Right lung (tissue), 5 donors: ENCODE data around the gene BTN3A1. TPM values are rescaled to one million over a fixed set of nuclear protein-coding genes. Genes with fewer than 3 reads are reported as not detected.

Experiments
- polyA plus RNA-seq, 5 donors: library from polyadenylated mRNA; unstranded; fragments of 120-200 nt; gene quantifications; one replicate each; pipeline versions ENCODE4 v1.2.1 to v1.2.3, GENCODE V29; 2013; ENCODE audit warnings: inconsistent platforms in 1 of 5, low replicate concordance in 1 of 5; ENCODE audit not compliant: insufficient read length in 5 of 5, insufficient read depth in 1 of 5

Gene BTN3A1
- polyA plus RNA-seq, 5 donors: 50.0 to 83.2 (median 66.7) TPM

Other genes with a start within 250 kb of the BTN3A1 start
- 10 to 100 TPM; 20.1 to 49.3 (median 42.7) TPM for gene BTN3A2, start 37.1 kb upstream of the BTN3A1 start, polyA plus RNA-seq
- 10 to 100 TPM; 10.1 to 22.0 (median 16.4) TPM for gene BTN2A2, start 19.2 kb upstream of the BTN3A1 start, polyA plus RNA-seq
- 10 to 100 TPM; 33.7 to 52.6 (median 48.5) TPM for gene BTN3A3, start 38.2 kb downstream of the BTN3A1 start, polyA plus RNA-seq
- gene BTN2A1, start 55.7 kb downstream of the BTN3A1 start, polyA plus RNA-seq: 10 to 100 TPM; 35.8 to 47.8 (median 45.1) TPM
- gene BTN1A1, start 98.0 kb downstream of the BTN3A1 start, polyA plus RNA-seq: under 1 TPM; 0.12 to 0.26 (median 0.18) TPM
- 10 to 100 TPM; 63.8 to 89.2 (median 78.9) TPM for gene HMGN4, start 136.1 kb downstream of the BTN3A1 start, polyA plus RNA-seq
- 10 to 100 TPM; 14.0 to 18.5 (median 15.4) TPM for gene ABT1, start 194.7 kb downstream of the BTN3A1 start, polyA plus RNA-seq